Spinal cord (tissue), 10 donors: ENCODE results near the gene SDC1. TPM values are rescaled to one million over a fixed set of nuclear protein-coding genes. Genes with fewer than 3 reads are reported as not detected.

Experiments
- DNase-seq, 6 donors: peaks; one replicate each; pipeline versions ENCODE4 v3.0.0 to v3.0.0-alpha.2; 2013 to 2015; ENCODE audit warnings: low spot score in 6 of 6, low read depth in 4 of 6
- H3K27ac ChIP-seq: one replicate; pipeline ENCODE4 v1.5.1; 2013; ENCODE audit warnings: low read depth, low read length, control low read depth
- H3K27me3 ChIP-seq: one replicate; pipeline ENCODE4 v1.6.1; 2013; ENCODE audit warnings: low read length; ENCODE audit not compliant: control insufficient read depth, insufficient read depth
- H3K36me3 ChIP-seq: one replicate; pipeline ENCODE4 v1.6.1; 2013; ENCODE audit warnings: low read length; ENCODE audit not compliant: control insufficient read depth, insufficient read depth
- H3K4me1 ChIP-seq: one replicate; pipeline ENCODE4 v1.6.1; 2013; ENCODE audit warnings: low read length; ENCODE audit not compliant: control insufficient read depth, insufficient read depth
- H3K4me3 ChIP-seq: one replicate; pipeline ENCODE4 v1.5.1; 2013; ENCODE audit warnings: low read depth, low read length, control low read depth
- H3K9me3 ChIP-seq: one replicate; pipeline ENCODE4 v1.6.1; 2013; ENCODE audit warnings: low read length; ENCODE audit not compliant: control insufficient read depth, insufficient read depth
- WGBS: methylation state at CpG from one replicate; pipeline ENCODE4 v1.1.5; 2013; ENCODE audit warnings: missing lambda C conversion rate; ENCODE audit not compliant: insufficient coverage; 5-methylcytosine and 5-hydroxymethylcytosine counted together
- polyA plus RNA-seq, 2 donors: library from polyadenylated mRNA; unstranded; fragments of 120-200 nt; gene quantifications; one replicate each; pipeline ENCODE4 v1.2.1, GENCODE V29; 2013; ENCODE audit not compliant: insufficient read length in 2 of 2
- total RNA-seq, 2 donors: library from RNA; depleted of rRNA in 1 of 2; stranded (reverse); fragments of 120-200 nt in 1 of 2; fragments of >200 nt in 1 of 2; gene quantifications; one replicate each; pipeline versions ENCODE4 v1.2.3 to v1.2.4, GENCODE V29; 2013 to 2014
- donor health status: healthy.

The SDC1 gene
- total and polyA plus RNA-seq, 4 donors, result 4.7 to 21.0 (median 9.3) TPM

- Histone ChIP-seq H3K27ac (no peak overlapping the region), H3K4me3 (no peak overlapping the region), H3K36me3 (no peaks in the 10 kb centered on the region), H3K4me1 (peaks cover 4% of the 10 kb centered on the region), H3K27me3 (no peaks in the 10 kb centered on the region), H3K9me3 (no peaks in the 10 kb centered on the region)
- no CpG with 5 or more reads among the region's 2 CpGs for WGBS
- DNase-seq, result no peak
Measured at GRCh38 chr2:20174410-20174809, 50.5 kb downstream of the SDC1 start.

GRCh38 chr2:20173496-20174402 lies 51.2 kb downstream of the SDC1 start:
- WGBS, result 82% methylated on average over 12 of the region's 14 CpGs
- Histone ChIP-seq H3K27me3 (no peaks in the 10 kb centered on the region), H3K9me3 (no peaks in the 10 kb centered on the region)

GRCh38 chr2:20173064-20173463 lies 51.9 kb downstream of the SDC1 start:
- no peak for DNase-seq
- H3K4me1 ChIP-seq, result peaks cover 15% of the 10 kb centered on the region
- WGBS, result 87% methylated on average over 5 of the region's 5 CpGs
- H3K27ac ChIP-seq, result no peak overlapping the region
- H3K36me3 ChIP-seq, result no peaks in the 10 kb centered on the region
- H3K9me3 ChIP-seq, result no peaks in the 10 kb centered on the region
- no peaks in the 10 kb centered on the region for H3K27me3 ChIP-seq
- H3K4me3 ChIP-seq, result no peak overlapping the region

More at GRCh38 chr2:20173496-20174402, 51.2 kb downstream of the SDC1 start:
- H3K4me3 ChIP-seq, result no peak overlapping the region
- no peak overlapping the region for H3K27ac ChIP-seq
- peaks cover 8% of the 10 kb centered on the region for H3K4me1 ChIP-seq
- no peaks in the 10 kb centered on the region for H3K36me3 ChIP-seq
- no peak for DNase-seq

- Histone ChIP-seq H3K36me3 (no peaks in the 10 kb centered on the region), H3K9me3 (no peaks in the 10 kb centered on the region), H3K27me3 (no peaks in the 10 kb centered on the region), H3K4me3 (no peak overlapping the region), H3K27ac (no peak overlapping the region), H3K4me1 (peaks cover 16% of the 10 kb centered on the region)
- WGBS, result 18% methylated on average over 3 of the region's 13 CpGs
- no peak for DNase-seq
Measured at GRCh38 chr2:20172273-20173055, 52.5 kb downstream of the SDC1 start.

- Histone ChIP-seq H3K4me3 (no peak overlapping the region), H3K27ac (no peak overlapping the region), H3K4me1 (peaks cover 16% of the 10 kb centered on the region), H3K27me3 (no peaks in the 10 kb centered on the region), H3K36me3 (no peaks in the 10 kb centered on the region), H3K9me3 (no peaks in the 10 kb centered on the region)
- no peak for DNase-seq
- WGBS, result 23% methylated on average over 2 of the region's 3 CpGs
Measured at GRCh38 chr2:20171445-20171977, 53.4 kb downstream of the SDC1 start.

- 85% methylated on average over 8 of the region's 14 CpGs for WGBS
- Histone ChIP-seq H3K36me3 (no peaks in the 10 kb centered on the region), H3K4me1 (peaks cover 18% of the 10 kb centered on the region), H3K27me3 (no peaks in the 10 kb centered on the region), H3K27ac (no peak overlapping the region), H3K4me3 (no peak overlapping the region), H3K9me3 (no peaks in the 10 kb centered on the region)
- DNase-seq, result no peak
Measured at GRCh38 chr2:20170704-20171250, 54.2 kb downstream of the SDC1 start.

- Histone ChIP-seq H3K27ac (no peak overlapping the region), H3K4me3 (no peak overlapping the region), H3K36me3 (no peaks in the 10 kb centered on the region), H3K4me1 (peaks cover 18% of the 10 kb centered on the region), H3K9me3 (no peaks in the 10 kb centered on the region), H3K27me3 (no peaks in the 10 kb centered on the region)
- DNase-seq, result peak in 1 of 6 donors; percentile 38
- 37% methylated on average over 11 of the region's 16 CpGs for WGBS
Measured at GRCh38 chr2:20169796-20170703, 54.9 kb downstream of the SDC1 start.

GRCh38 chr2:20168727-20169696 lies 55.9 kb downstream of the SDC1 start:
- Histone ChIP-seq H3K27ac (no peak overlapping the region), H3K9me3 (no peaks in the 10 kb centered on the region), H3K4me1 (peaks cover 23% of the 10 kb centered on the region), H3K27me3 (no peaks in the 10 kb centered on the region), H3K4me3 (no peak overlapping the region), H3K36me3 (no peaks in the 10 kb centered on the region)
- DNase-seq, result no peak
- WGBS, result 74% methylated on average over 22 of the region's 26 CpGs
